HEK293T (cell line): ENCODE results near the gene MVB12B.

Experiments
- BHLHE40 ChIP-seq: fragments of 450-650 bp; IDR thresholded peaks from 2 replicates; pipeline ENCODE4 v1.6.1; 2016; ENCODE audit warnings: mild to moderate bottlenecking, moderate library complexity, borderline replicate concordance
- CTBP1 ChIP-seq: fragments of 450-650 bp; IDR thresholded peaks from 2 replicates; pipeline ENCODE4 v1.6.1; 2016; ENCODE audit warnings: borderline replicate concordance
- FOXA1 ChIP-seq: fragments of 450-650 bp; IDR thresholded peaks from 2 replicates; pipeline ENCODE4 v1.6.1; 2016; ENCODE audit warnings: mild to moderate bottlenecking
- FOXK2 ChIP-seq: fragments of 450-650 bp; IDR thresholded peaks from 2 replicates; pipeline ENCODE4 v1.6.1; 2016; ENCODE audit warnings: mild to moderate bottlenecking
- FOXM1 ChIP-seq: fragments of 450-650 bp; IDR thresholded peaks from 2 replicates; pipeline ENCODE4 v1.6.1; 2017; ENCODE audit warnings: mild to moderate bottlenecking, borderline replicate concordance
- L3MBTL2 ChIP-seq: fragments of 450-650 bp; conservative IDR thresholded peaks from 2 replicates; pipeline ENCODE4 v1.6.1; 2016; ENCODE audit warnings: mild to moderate bottlenecking
- NFRKB ChIP-seq: fragments of 450-650 bp; IDR thresholded peaks from 2 replicates; pipeline ENCODE4 v1.6.1; 2016; ENCODE audit warnings: mild to moderate bottlenecking, moderate library complexity
- PKNOX1 ChIP-seq: fragments of 450-650 bp; IDR thresholded peaks from 2 replicates; pipeline ENCODE4 v1.6.1; 2016
- SP1 ChIP-seq: fragments of 450-650 bp; IDR thresholded peaks from 2 replicates; pipeline ENCODE4 v1.6.1; 2017
- TARDBP ChIP-seq: fragments of 450-650 bp; IDR thresholded peaks from 2 replicates; pipeline ENCODE4 v1.6.1; 2016
- ZNF384 ChIP-seq: fragments of 450-650 bp; IDR thresholded peaks from 2 replicates; pipeline ENCODE4 v1.6.1; 2016

- no peak for TF ChIP-seq NFRKB
- no peak for TF ChIP-seq TARDBP
- TF ChIP-seq FOXM1: no peak
- no peak for TF ChIP-seq BHLHE40
- no peak for TF ChIP-seq PKNOX1
- no peak for TF ChIP-seq FOXA1
- TF ChIP-seq ZNF384: no peak
- no peak for TF ChIP-seq L3MBTL2
- TF ChIP-seq SP1: no peak
- TF ChIP-seq FOXK2: no peak
- no peak for TF ChIP-seq CTBP1
Observed at GRCh38 chr9:126397056-126397455, 70.4 kb downstream of the MVB12B start.
